PC-3 (cell line): ENCODE measurements around the gene VASN. TPM values are rescaled to one million over a fixed set of nuclear protein-coding genes. Genes with fewer than 3 reads are reported as not detected.

Experiments used
- ATAC-seq: fragments of 200-7000 bp; cut with Tn5 transposase; 2 replicates; pipeline ENCODE4 v1.9.1; 2020; ENCODE audit warnings: mild to moderate bottlenecking, moderate library complexity
- BruUV-seq: library from RNA; stranded (reverse); fragments of 400-500 nt; replicated peaks from 2 replicates; lab custom pipeline; 2021; lab: Mats Ljungman, UMichigan
- CTCF ChIA-PET: fragments of 300-600 bp; sonication (Branson Sonifier 250); formaldehyde crosslinking; loops from one replicate; lab custom pipeline; 2022; ENCODE audit warnings: antibody characterized with exemption; lab: Charles Lee
- POLR2A ChIA-PET: fragments of 300-600 bp; sonication (Branson Sonifier 250); formaldehyde crosslinking; loops from one replicate; lab custom pipeline; 2022; ENCODE audit warnings: antibody characterized with exemption; ENCODE audit not compliant: unreplicated experiment; lab: Charles Lee
- DNase-seq: peaks from one replicate; pipeline ENCODE4 v3.0.0-alpha.2; 2015
- H2AFZ ChIP-seq: fragments of 300-600 bp; sonication (generic); 2 replicates; pipeline ENCODE4 v1.6.0; 2016; ENCODE audit warnings: antibody characterized with exemption, low read length
- H3F3A ChIP-seq: fragments of 300-600 bp; sonication (generic); one replicate; pipeline ENCODE4 v1.6.0; 2017; ENCODE audit warnings: antibody characterized with exemption, low read length, control low read depth, mild to moderate bottlenecking; ENCODE audit not compliant: unreplicated experiment
- H3K27ac ChIP-seq: fragments of 300-600 bp; sonication (generic); 2 replicates; pipeline ENCODE4 v1.5.1; 2016; ENCODE audit warnings: mild to moderate bottlenecking, low read length
- H3K27me3 ChIP-seq: fragments of 300-600 bp; sonication (generic); 2 replicates; pipeline ENCODE4 v1.6.1; 2016; ENCODE audit warnings: low read length, mixed read lengths
- H3K36me3 ChIP-seq: fragments of 300-600 bp; sonication (generic); 2 replicates; pipeline ENCODE4 v1.6.1; 2016; ENCODE audit warnings: low read depth, mixed run types, low read length, mixed read lengths
- H3K4me1 ChIP-seq: fragments of 300-600 bp; sonication (generic); 2 replicates; pipeline ENCODE4 v1.5.1; 2016; ENCODE audit warnings: low read length; ENCODE audit not compliant: insufficient read depth
- H3K4me2 ChIP-seq: fragments of 300-600 bp; sonication (generic); 2 replicates; pipeline ENCODE4 v1.6.0; 2016; ENCODE audit warnings: low read length
- H3K4me3 ChIP-seq: fragments of 300-600 bp; sonication (generic); 2 replicates; pipeline ENCODE4 v1.5.1; 2016; ENCODE audit warnings: mild to moderate bottlenecking, low read length, mixed read lengths
- H3K79me2 ChIP-seq: fragments of 300-600 bp; sonication (generic); 2 replicates; pipeline ENCODE4 v1.6.1; 2017; ENCODE audit warnings: low read length, mixed read lengths
- H3K9ac ChIP-seq: fragments of 300-600 bp; sonication (generic); 2 replicates; pipeline ENCODE4 v1.6.0; 2016; ENCODE audit warnings: mild to moderate bottlenecking, low read length
- H3K9me2 ChIP-seq: fragments of 300-600 bp; sonication (generic); replicated peaks from 2 replicates; pipeline ENCODE4 v1.6.1; 2016; ENCODE audit warnings: mixed run types, low read length, mixed read lengths
- H3K9me3 ChIP-seq: fragments of 300-600 bp; sonication (generic); 2 replicates; pipeline ENCODE4 v1.6.1; 2016; ENCODE audit warnings: low read length, mixed read lengths
- H4K20me1 ChIP-seq: fragments of 300-600 bp; sonication (generic); 2 replicates; pipeline ENCODE4 v1.6.1; 2016; ENCODE audit warnings: low read length, mixed read lengths
- EZH2 ChIP-seq: fragments of 300-600 bp; sonication (generic); IDR thresholded peaks from one replicate; pipeline ENCODE4 v1.6.1; 2017; ENCODE audit warnings: antibody characterized with exemption, mild to moderate bottlenecking, low read length; ENCODE audit not compliant: unreplicated experiment
- EZH2phosphoT487 ChIP-seq: fragments of 300-600 bp; sonication (generic); IDR thresholded peaks from 2 replicates; pipeline ENCODE4 v1.6.1; 2018; ENCODE audit warnings: mild to moderate bottlenecking, antibody characterized with exemption, low read length, borderline replicate concordance
- intact Hi-C: fragments of 100-400 bp; cut with micrococcal nuclease; formaldehyde crosslinking; loops from 2 replicates; pipeline ENCODE4 v1.9.0; 2023
- total RNA-seq: library from RNA; depleted of rRNA; stranded (reverse); fragments of >200 nt; gene quantifications from 2 replicates; pipeline ENCODE4 v1.2.3, GENCODE V29; 2014
- TF ChIP-seq, protein P1 (sequence below): fragments of 300-600 bp; sonication (generic); conservative IDR thresholded peaks from 2 replicates; pipeline ENCODE4 v1.5.1; 2017; ENCODE audit warnings: antibody characterized with exemption, low read depth, mild to moderate bottlenecking, low read length

VASN gene
- total RNA-seq, 1 experiment from 2014 or later, result 12.2 TPM

DNA sequence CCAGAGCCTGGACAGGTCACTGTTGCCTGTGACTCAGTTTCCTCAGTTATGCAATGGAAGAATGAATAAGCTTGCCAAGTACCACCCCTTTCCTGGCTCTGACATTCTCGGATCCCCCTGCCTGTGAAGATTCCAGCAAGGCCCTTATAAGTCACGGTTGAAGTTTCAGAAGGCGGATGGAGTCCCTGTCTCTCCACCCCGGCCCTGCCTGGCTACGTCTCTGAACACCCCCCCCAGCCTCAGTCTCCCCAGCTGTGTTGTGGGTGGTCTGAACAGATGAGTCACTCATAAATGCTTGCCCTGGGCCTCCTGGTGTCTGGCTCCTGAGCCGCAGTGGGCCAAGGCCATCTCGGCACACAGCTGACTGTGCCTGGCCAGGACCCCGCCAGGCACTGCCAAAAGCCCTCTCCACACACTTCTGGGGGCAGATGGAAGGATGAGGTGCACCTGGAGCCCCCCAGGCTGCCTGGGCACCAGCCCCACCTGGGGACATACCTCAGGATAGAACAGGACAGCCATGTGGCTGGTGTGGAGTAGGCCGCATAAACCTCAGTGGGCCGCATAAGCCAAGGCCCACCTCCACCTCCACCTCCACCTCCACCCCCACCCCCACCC, 15.4 kb downstream of the VASN start:
- Histone ChIP-seq H3K9ac (no peak overlapping the region), H3K9me2 (no peaks in the 10 kb centered on the region), H3K27ac (no peak overlapping the region), H4K20me1 (no peaks in the 10 kb centered on the region), H3F3A (no peaks in the 10 kb centered on the region), H3K4me3 (no peak overlapping the region), H3K36me3 (no peaks in the 10 kb centered on the region), H3K4me1 (no peaks in the 10 kb centered on the region), H3K79me2 (no peaks in the 10 kb centered on the region), H2AFZ (no peak overlapping the region), H3K9me3 (no peaks in the 10 kb centered on the region), H3K27me3 (no peaks in the 10 kb centered on the region), H3K4me2 (no peak overlapping the region)
- intact Hi-C loops, result no loop called here
- POLR2A ChIA-PET, result no interaction called here
- no peak for ATAC-seq
- TF ChIP-seq, protein P1, sequence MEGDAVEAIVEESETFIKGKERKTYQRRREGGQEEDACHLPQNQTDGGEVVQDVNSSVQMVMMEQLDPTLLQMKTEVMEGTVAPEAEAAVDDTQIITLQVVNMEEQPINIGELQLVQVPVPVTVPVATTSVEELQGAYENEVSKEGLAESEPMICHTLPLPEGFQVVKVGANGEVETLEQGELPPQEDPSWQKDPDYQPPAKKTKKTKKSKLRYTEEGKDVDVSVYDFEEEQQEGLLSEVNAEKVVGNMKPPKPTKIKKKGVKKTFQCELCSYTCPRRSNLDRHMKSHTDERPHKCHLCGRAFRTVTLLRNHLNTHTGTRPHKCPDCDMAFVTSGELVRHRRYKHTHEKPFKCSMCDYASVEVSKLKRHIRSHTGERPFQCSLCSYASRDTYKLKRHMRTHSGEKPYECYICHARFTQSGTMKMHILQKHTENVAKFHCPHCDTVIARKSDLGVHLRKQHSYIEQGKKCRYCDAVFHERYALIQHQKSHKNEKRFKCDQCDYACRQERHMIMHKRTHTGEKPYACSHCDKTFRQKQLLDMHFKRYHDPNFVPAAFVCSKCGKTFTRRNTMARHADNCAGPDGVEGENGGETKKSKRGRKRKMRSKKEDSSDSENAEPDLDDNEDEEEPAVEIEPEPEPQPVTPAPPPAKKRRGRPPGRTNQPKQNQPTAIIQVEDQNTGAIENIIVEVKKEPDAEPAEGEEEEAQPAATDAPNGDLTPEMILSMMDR, result no peak
- TF ChIP-seq EZH2, result no peak
- no peak for TF ChIP-seq EZH2phosphoT487
- no peak for DNase-seq
- no TSS peak for BruUV-seq
- CTCF ChIA-PET, result no interaction called here

DNA sequence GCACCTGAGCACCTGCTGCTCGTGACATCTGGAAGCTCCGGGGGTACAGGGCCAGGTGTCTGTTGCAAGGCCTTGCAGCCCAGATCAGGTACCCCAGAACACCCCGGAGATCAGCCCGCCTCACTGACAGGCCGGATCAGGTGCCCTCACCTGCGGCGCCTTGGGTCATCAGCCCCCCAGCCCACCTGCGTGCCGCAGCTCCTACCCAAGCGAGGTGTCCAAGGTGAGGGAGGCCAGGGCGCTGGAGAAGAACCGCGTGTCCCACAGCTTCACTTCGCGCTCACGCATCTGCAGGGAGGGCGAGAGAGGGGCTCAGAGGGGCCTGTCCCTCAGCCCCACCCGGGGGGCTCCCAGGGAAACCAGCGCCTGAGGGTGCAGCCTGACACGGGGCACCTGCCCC, 16.1 kb downstream of the VASN start:
- TF ChIP-seq EZH2 (no peak), EZH2phosphoT487 (no peak)
- TF ChIP-seq, protein P1, result no peak
- H3K27ac ChIP-seq, result no peak overlapping the region
- H3K9ac ChIP-seq, result no peak overlapping the region
- H3K27me3 ChIP-seq, result no peaks in the 10 kb centered on the region
- ATAC-seq (no peak), DNase-seq (no peak)
- no peak overlapping the region for H3K4me3 ChIP-seq
- intact Hi-C loops, result no loop called here
- no peaks in the 10 kb centered on the region for H3K9me2 ChIP-seq
- H3K9me3 ChIP-seq, result no peaks in the 10 kb centered on the region
- H2AFZ ChIP-seq, result no peak overlapping the region
- BruUV-seq, result no TSS peak
- no peaks in the 10 kb centered on the region for H3K36me3 ChIP-seq
- no peaks in the 10 kb centered on the region for H3K4me1 ChIP-seq
- ChIA-PET POLR2A (no interaction called here), CTCF (no interaction called here)
- no peaks in the 10 kb centered on the region for H3F3A ChIP-seq
- no peaks in the 10 kb centered on the region for H4K20me1 ChIP-seq
- no peaks in the 10 kb centered on the region for H3K79me2 ChIP-seq
- H3K4me2 ChIP-seq, result no peak overlapping the region

DNA sequence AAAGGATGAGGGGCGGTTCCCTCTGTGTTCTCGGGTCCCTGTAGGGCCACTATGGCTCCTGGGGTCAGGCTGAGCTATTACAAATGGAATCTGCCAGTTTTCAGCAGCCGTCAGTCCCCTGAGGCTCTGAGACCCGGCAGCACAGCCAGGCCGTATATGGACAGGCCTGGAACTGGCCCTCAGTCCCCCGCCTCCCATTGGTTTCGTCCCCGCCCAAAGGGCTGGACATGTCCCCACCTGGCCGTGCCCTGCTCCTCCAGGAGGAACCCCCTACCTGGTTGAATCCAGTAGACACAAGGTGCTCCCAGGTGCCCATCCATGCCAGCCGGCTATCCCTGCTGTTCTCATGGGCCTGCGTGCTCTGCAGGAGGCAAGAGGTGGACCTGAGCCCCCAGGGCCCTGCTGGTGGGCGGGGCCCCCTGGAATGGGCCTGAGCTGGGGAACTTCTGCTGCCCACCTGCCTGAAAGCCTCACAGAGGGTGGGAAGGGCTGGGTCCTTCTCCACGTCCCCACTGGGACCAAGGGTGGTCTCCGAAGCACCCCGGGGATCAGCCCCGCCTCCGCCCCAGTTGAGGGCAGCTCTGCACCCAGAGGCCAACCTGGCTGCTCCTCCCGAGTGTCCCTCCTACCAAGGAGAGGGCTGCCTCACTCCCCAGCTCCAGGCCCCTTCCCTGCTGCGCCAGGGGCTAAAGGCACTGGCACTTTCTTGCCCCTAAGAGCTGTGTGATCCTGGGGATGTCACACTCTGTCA, 16.8 kb downstream of the VASN start:
- ATAC-seq, result no peak
- H2AFZ ChIP-seq, result no peak overlapping the region
- no peak overlapping the region for H3K27ac ChIP-seq
- no peaks in the 10 kb centered on the region for H3K9me2 ChIP-seq
- ChIA-PET POLR2A (no interaction called here), CTCF (no interaction called here)
- no peak for DNase-seq
- no peaks in the 10 kb centered on the region for H3K4me1 ChIP-seq
- H3K79me2 ChIP-seq, result no peaks in the 10 kb centered on the region
- intact Hi-C loops, result no loop called here
- no peak overlapping the region for H3K4me2 ChIP-seq
- no TSS peak for BruUV-seq
- no peaks in the 10 kb centered on the region for H4K20me1 ChIP-seq
- H3K27me3 ChIP-seq, result no peaks in the 10 kb centered on the region
- H3K4me3 ChIP-seq, result no peak overlapping the region
- TF ChIP-seq, protein P1, result no peak
- TF ChIP-seq EZH2, result no peak
- H3F3A ChIP-seq, result no peaks in the 10 kb centered on the region
- no peaks in the 10 kb centered on the region for H3K36me3 ChIP-seq
- no peaks in the 10 kb centered on the region for H3K9me3 ChIP-seq
- no peak overlapping the region for H3K9ac ChIP-seq
